Measurements from ENCODE around the gene USF1.
A peak's percentile ranks its signal among the peaks of the same experiment; 100 is the strongest.
"Not testable (repeated sequence)": the region's sequence is repeated elsewhere in the genome, so short reads cannot be mapped to it uniquely, and the experiment has no call there.

Gene USF1

GRCh38 chr1:161079436-161080110 lies 33.8 kb upstream of the USF1 start:
- DNase-seq (ENCODE audit: low spot score): no peak

GRCh38 chr1:161077426-161077825 lies 31.6 kb upstream of the USF1 start:
- DNase-seq (ENCODE audit: low spot score): no peak

- DNase-seq (ENCODE audit: low spot score): no peak
Measured at GRCh38 chr1:161076410-161076809, 30.6 kb upstream of the USF1 start.

- no peak for DNase-seq (ENCODE audit: low spot score)
Measured at GRCh38 chr1:161074676-161075368, 29.0 kb upstream of the USF1 start.

- DNase-seq (ENCODE audit: low spot score): no peak
Measured at GRCh38 chr1:161073474-161074121, 27.8 kb upstream of the USF1 start.

- DNase-seq (ENCODE audit: low spot score): no peak
Measured at GRCh38 chr1:161072751-161073449, 27.1 kb upstream of the USF1 start.

- DNase-seq (ENCODE audit: low spot score): peak; percentile 74
Measured at GRCh38 chr1:161071886-161072371, 26.2 kb upstream of the USF1 start.

GRCh38 chr1:161070761-161071160 lies 25.0 kb upstream of the USF1 start:
- no peak for DNase-seq (ENCODE audit: low spot score)

- no peak for DNase-seq (ENCODE audit: low spot score)
Measured at GRCh38 chr1:161069731-161070270, 24.0 kb upstream of the USF1 start, which contains the start of gene ARHGAP30. ARHGAP30 (minus strand) TSS chr1:161069891; CDS start chr1:161069624, 267 bp downstream.

GRCh38 chr1:161069241-161069640 lies 23.5 kb upstream of the USF1 start:
- no peak for DNase-seq (ENCODE audit: low spot score)

- no peak for DNase-seq (ENCODE audit: low spot score)
Measured at GRCh38 chr1:161068306-161069234, 22.8 kb upstream of the USF1 start.

GRCh38 chr1:161066694-161067093 lies 20.9 kb upstream of the USF1 start:
- no peak for DNase-seq (ENCODE audit: low spot score)

GRCh38 chr1:161065681-161066080 lies 19.9 kb upstream of the USF1 start:
- DNase-seq (ENCODE audit: low spot score): not testable (repeated sequence)

- not testable (repeated sequence) for DNase-seq (ENCODE audit: low spot score)
Measured at GRCh38 chr1:161063936-161064335, 18.2 kb upstream of the USF1 start.

- DNase-seq (ENCODE audit: low spot score): no peak
Measured at GRCh38 chr1:161061419-161061818, 15.6 kb upstream of the USF1 start.

GRCh38 chr1:161059293-161059692 lies 13.5 kb upstream of the USF1 start:
- DNase-seq (ENCODE audit: low spot score): no peak

GRCh38 chr1:161054805-161055204 lies 9.0 kb upstream of the USF1 start:
- no peak for DNase-seq (ENCODE audit: low spot score)

GRCh38 chr1:161054232-161054631 lies 8.5 kb upstream of the USF1 start:
- DNase-seq (ENCODE audit: low spot score): no peak

GRCh38 chr1:161052899-161053298 lies 7.1 kb upstream of the USF1 start:
- DNase-seq (ENCODE audit: low spot score): no peak

GRCh38 chr1:161051219-161051618 lies 5.4 kb upstream of the USF1 start:
- DNase-seq (ENCODE audit: low spot score): no peak

Data from AG08396 (cell line).